ENCODE results near the gene ATP1A4.

ATP1A4 gene

DNA sequence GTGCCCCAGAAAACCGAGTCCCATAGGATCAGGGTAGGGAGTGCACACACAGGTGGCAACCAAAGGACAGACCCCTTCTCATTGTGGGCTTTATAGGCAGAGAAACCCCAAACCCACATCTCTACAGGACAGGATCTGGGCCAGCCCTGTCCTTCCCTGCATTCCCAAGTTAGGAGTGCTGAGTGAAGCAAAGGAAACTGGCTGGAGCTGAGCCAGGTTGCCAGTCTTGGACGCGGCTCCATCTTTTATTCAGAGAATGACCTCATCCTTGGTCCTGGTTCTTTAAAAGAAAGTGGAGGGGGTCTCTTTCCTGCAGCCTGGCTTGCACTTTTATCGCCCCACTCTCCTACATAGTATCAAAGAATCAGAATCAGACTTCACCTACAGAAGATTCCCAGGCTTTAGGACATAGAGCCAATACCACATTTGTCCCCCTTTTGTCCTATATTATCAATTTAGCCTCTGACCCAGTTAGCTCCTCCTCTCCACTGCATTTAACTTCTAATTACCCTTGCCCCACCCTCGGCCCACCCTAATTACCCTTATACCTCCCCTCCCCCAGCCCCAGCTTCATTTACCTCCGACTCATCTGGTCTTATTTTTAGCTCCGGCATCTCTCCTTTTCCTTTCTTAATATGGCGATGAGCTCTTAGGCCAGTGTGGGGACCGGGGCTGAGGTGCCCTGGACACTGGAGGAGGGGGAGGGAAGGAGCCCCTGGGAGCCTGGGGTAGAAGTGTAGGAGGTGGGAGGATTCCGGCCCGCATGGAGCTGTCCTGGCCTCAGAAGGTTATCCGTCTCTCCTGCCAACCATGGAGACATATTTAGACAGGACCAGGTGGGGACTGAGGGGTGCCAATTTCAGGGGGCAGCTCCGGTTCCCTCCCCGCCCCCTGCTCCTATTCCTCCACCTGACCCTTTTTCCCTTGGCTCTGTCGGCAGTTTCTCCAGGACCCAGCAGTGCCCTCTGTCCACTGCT is 38.5 kb downstream of the ATP1A4 start, which contains the start of gene CASQ1:
Gene CASQ1 (plus strand): TSS at position 927 of the 977 bp plus-strand sequence. CDS start 177 bp downstream, outside the sequence.
- peaks cover 26% of the 10 kb centered on the region for H3K4me1 Mint-ChIP-seq
- H3K27me3 Mint-ChIP-seq (ENCODE audit: low read depth) = peaks cover 11% of the 10 kb centered on the region
- H3K27ac Mint-ChIP-seq = peak within 1 kb of the TSS in 2 of 3 experiments; percentile 31 to 48
- no peaks in the 10 kb centered on the region for H3K9me3 Mint-ChIP-seq
- TF ChIP-seq, protein P1, sequence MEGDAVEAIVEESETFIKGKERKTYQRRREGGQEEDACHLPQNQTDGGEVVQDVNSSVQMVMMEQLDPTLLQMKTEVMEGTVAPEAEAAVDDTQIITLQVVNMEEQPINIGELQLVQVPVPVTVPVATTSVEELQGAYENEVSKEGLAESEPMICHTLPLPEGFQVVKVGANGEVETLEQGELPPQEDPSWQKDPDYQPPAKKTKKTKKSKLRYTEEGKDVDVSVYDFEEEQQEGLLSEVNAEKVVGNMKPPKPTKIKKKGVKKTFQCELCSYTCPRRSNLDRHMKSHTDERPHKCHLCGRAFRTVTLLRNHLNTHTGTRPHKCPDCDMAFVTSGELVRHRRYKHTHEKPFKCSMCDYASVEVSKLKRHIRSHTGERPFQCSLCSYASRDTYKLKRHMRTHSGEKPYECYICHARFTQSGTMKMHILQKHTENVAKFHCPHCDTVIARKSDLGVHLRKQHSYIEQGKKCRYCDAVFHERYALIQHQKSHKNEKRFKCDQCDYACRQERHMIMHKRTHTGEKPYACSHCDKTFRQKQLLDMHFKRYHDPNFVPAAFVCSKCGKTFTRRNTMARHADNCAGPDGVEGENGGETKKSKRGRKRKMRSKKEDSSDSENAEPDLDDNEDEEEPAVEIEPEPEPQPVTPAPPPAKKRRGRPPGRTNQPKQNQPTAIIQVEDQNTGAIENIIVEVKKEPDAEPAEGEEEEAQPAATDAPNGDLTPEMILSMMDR (IDR thresholded peaks at IDR 0.05; ENCODE audit: unreplicated experiment in 3 of 3) = no peak
- no peak within 1 kb of the TSS for H3K4me3 Mint-ChIP-seq
- H3K36me3 Mint-ChIP-seq (ENCODE audit: low read depth) = no peaks in the 10 kb centered on the region

DNA sequence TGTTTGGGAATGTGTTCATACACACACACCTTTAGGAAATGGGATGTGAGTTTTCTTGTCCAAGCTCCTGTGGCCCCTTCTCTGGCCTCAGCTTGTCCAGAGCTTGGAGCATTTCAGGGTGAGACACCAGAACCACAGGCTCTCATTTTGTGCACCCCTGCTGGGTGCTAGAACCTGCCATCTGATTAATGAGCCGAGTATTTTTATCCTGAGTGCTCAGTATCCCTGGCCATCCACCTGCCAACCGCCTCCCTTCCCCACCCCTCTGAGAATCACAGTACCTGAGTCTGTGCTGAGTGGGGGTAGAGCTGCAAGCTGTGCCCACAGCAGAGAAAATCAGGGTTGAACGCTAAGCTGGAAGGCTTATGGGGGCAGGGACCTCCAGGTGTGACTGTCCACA is 40.4 kb downstream of the ATP1A4 start:
- H3K4me1 Mint-ChIP-seq = peaks cover 26% of the 10 kb centered on the region
- no peak overlapping the region for H3K4me3 Mint-ChIP-seq
- TF ChIP-seq, protein P1 (IDR thresholded peaks at IDR 0.05; ENCODE audit: unreplicated experiment in 3 of 3) = no peak
- H3K27ac Mint-ChIP-seq = no peak overlapping the region
- no peaks in the 10 kb centered on the region for H3K9me3 Mint-ChIP-seq
- no peaks in the 10 kb centered on the region for H3K36me3 Mint-ChIP-seq (ENCODE audit: low read depth)
- H3K27me3 Mint-ChIP-seq (ENCODE audit: low read depth) = peaks cover 11% of the 10 kb centered on the region

DNA sequence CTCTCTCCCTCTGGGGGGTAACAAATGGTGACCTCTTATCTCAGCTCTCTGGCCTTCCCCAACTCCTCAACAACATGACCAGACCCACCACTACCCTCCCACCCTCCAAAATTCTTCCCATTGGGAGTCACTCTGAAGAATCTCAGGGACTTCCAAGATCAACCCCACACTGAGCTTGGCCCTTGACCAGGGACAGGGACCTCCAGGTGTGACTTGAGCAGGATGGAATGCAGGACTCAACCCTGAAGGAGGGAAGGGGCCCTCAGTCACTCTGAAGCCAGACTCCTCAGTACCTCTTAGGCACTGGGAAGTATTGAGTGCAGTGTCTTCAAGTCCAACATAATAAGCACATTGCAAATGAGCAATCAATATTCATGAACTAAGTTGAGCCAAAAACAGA is 40.8 kb downstream of the ATP1A4 start:
- TF ChIP-seq, protein P1 (IDR thresholded peaks at IDR 0.05; ENCODE audit: unreplicated experiment in 3 of 3) = no peak
- Mint-ChIP-seq H3K27ac (no peak overlapping the region), H3K27me3 (ENCODE audit: low read depth) (peaks cover 11% of the 10 kb centered on the region), H3K4me3 (no peak overlapping the region), H3K36me3 (ENCODE audit: low read depth) (no peaks in the 10 kb centered on the region), H3K9me3 (no peaks in the 10 kb centered on the region), H3K4me1 (peaks cover 26% of the 10 kb centered on the region)

DNA sequence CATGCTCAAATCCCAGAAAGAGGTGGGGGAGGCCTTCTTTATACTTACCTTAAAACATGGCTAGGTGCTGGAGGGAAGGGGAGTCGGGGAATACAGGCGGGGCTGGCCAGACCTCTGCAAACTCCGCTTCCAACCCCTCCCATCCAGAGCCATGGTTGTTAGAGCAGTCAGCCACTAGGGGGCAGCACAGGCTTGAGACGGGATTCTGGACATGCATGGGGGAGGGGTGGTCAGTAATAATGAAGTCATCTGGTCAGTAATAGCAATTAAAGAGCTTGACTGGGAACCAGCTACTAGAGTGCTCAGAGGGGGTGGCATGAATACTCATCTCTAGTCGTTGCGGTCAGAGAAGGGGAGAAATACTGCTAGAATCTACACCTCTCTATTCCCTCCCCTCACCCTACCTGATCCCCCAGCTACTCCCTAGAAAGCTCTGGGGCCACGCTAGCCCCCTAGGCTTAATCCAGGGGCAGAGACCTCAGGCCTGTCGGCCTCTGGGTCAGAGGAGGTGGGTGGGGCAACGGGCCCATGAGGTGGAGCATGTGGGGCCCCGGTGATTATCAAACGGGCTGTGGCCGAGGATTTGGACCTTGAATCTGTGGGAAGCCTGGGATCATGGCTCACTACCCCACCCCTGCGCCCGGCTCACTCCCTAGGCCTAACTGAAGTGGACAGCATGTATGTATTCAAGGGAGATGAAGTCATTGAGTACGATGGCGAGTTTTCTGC is 41.9 kb downstream of the ATP1A4 start:
- Mint-ChIP-seq H3K36me3 (ENCODE audit: low read depth) (no peaks in the 10 kb centered on the region), H3K9me3 (no peaks in the 10 kb centered on the region), H3K4me3 (no peak overlapping the region), H3K27me3 (ENCODE audit: low read depth) (peaks cover 7% of the 10 kb centered on the region), H3K27ac (no peak overlapping the region), H3K4me1 (peaks cover 19% of the 10 kb centered on the region)
- TF ChIP-seq, protein P1 (IDR thresholded peaks at IDR 0.05; ENCODE audit: unreplicated experiment in 3 of 3) = peak; percentile 88 to 96 (median 94)

DNA sequence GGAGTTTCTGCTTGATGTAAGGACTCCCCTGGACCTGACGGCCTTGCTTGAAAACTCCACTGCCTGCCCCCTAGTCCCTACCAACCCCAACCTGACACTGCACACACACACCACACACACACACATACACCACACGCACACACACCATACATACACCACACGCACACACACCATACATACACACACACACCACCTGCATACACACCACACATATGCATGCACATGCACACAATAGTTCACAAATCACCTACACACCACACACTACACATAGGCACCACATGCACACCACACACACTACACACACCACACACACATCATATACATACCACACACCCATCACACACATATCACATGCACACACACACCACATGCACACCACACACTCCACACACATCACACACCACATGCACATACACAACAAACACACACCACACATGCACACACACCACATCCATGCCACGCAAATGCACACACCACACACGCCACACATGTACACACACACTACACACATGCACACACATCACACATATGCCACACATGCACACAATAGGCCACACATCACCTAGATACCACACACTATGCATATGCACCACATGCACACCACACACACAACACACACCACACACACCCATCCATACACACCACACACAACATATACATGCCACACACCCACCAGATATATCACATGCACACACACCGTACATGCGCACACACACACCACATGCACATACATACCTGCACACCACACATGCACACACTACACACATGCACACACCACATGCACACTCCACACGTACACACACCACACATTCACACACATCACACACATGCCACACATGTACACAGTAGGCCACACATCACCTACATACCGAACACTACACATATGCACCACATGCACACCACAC is 42.7 kb downstream of the ATP1A4 start:
- TF ChIP-seq, protein P1 (IDR thresholded peaks at IDR 0.05; ENCODE audit: unreplicated experiment in 3 of 3) = no peak
- Mint-ChIP-seq H3K27me3 (ENCODE audit: low read depth) (peaks cover 4% of the 10 kb centered on the region), H3K4me1 (peaks cover 11% of the 10 kb centered on the region), H3K9me3 (no peaks in the 10 kb centered on the region), H3K36me3 (ENCODE audit: low read depth) (no peaks in the 10 kb centered on the region), H3K4me3 (no peak overlapping the region), H3K27ac (no peak overlapping the region)

All from nephron (organoid).